Neural progenitor cell (in vitro differentiated cells): ENCODE data around the gene TASP1.

ENCODE experiments used
- CTCF ChIP-seq: fragments of 200-600 bp; sonication (generic); IDR thresholded peaks from 2 replicates; pipeline ENCODE4 v1.5.1; 2017; ENCODE audit warnings: antibody characterized with exemption, mild to moderate bottlenecking
- EZH2 ChIP-seq: fragments of 200-600 bp; sonication (generic); IDR thresholded peaks from 2 replicates; pipeline ENCODE4 v1.6.1; 2017; ENCODE audit warnings: antibody characterized with exemption, mild to moderate bottlenecking, moderate library complexity
- EZH2phosphoT487 ChIP-seq: fragments of 200-600 bp; sonication (generic); IDR thresholded peaks from 2 replicates; pipeline ENCODE4 v1.6.1; 2017; ENCODE audit warnings: antibody characterized with exemption

DNA sequence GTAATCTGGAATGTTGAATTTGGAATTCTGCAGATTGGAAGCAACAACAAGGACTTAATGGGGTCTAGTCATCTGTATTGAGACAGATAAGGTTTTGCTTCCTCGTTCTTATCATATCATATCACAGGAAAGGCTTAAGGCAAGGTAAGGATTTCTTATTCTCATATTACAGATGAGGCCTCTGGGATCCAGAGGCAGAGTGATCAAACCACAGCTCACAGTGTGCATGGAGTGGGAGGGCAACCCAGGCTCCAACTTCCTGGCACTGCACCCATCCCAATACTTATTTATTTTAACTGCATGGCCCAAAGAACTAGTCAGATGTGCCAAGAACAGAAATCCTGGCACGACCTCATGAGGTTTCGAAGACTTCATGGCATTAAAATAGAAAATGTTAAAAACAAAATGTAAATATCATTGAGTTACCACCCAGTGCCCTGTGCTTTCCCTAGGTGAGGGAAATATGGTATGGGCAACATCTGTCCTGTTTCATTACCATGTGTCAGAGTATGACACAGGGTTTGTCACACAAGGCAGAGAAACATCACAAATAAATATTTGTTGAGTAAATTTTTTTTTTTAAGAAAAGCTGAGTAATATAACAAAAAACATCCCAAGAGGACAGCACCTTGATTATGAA, 225.8 kb downstream of the TASP1 start:
- TF ChIP-seq CTCF (no peak), EZH2 (no peak), EZH2phosphoT487 (no peak)
